Neuronal stem cell (in vitro differentiated cells): ENCODE data around the gene THUMPD3.
A peak's percentile ranks its signal among the peaks of the same experiment; 100 is the strongest.

Experiments used
- DNase-seq: peaks from one replicate; pipeline ENCODE4 v3.0.0-alpha.2; 2013; ENCODE audit warnings: low spot score
- H2AFZ ChIP-seq: one replicate; pipeline ENCODE4 v1.6.1; 2013; ENCODE audit warnings: mild to moderate bottlenecking, low read length, inconsistent platforms
- H2AK5ac ChIP-seq: 2 replicates; pipeline ENCODE4 v1.6.1; 2013; ENCODE audit warnings: low read depth, mild to moderate bottlenecking, inconsistent platforms, low read length, moderate library complexity, mixed read lengths
- H2BK120ac ChIP-seq: 2 replicates; pipeline ENCODE4 v1.6.1; 2013; ENCODE audit warnings: low read depth, mild to moderate bottlenecking, inconsistent platforms, low read length, moderate library complexity, mixed read lengths
- H2BK12ac ChIP-seq: one replicate; pipeline ENCODE4 v1.6.1; 2013; ENCODE audit warnings: low read length, inconsistent platforms
- H2BK15ac ChIP-seq: 2 replicates; pipeline ENCODE4 v1.6.1; 2013; ENCODE audit warnings: mild to moderate bottlenecking, low read length, inconsistent platforms, mixed read lengths
- H2BK5ac ChIP-seq: one replicate; pipeline ENCODE4 v1.6.1; 2013; ENCODE audit warnings: inconsistent platforms, mild to moderate bottlenecking, low read length, moderate library complexity
- H3K14ac ChIP-seq: one replicate; pipeline ENCODE4 v1.6.1; 2013; ENCODE audit warnings: low read length, inconsistent platforms
- H3K18ac ChIP-seq: 2 replicates; pipeline ENCODE4 v1.6.1; 2013; ENCODE audit warnings: low read length, inconsistent platforms
- H3K23ac ChIP-seq: 2 replicates; pipeline ENCODE4 v1.6.1; 2013; ENCODE audit warnings: low read depth, mild to moderate bottlenecking, mixed read lengths, low read length, inconsistent platforms; ENCODE audit not compliant: poor library complexity
- H3K27ac ChIP-seq: replicated peaks from 3 replicates; pipeline ENCODE4 v1.5.1; 2013; ENCODE audit warnings: low read length, inconsistent platforms
- H3K27me3 ChIP-seq, 3 experiments: 2 replicates each; pipeline ENCODE4 v1.6.1; 2013; ENCODE audit warnings: low read length in 3 of 3, mild to moderate bottlenecking in 2 of 3, inconsistent platforms in 1 of 3, low read depth in 1 of 3, mixed read lengths in 1 of 3, moderate library complexity in 1 of 3; ENCODE audit not compliant: control insufficient read depth in 3 of 3, insufficient read depth in 3 of 3
- H3K36me3 ChIP-seq, 2 donors: replicated peaks in 1 of 2; 2 replicates each; pipeline ENCODE4 v1.6.1; 2013; ENCODE audit warnings: low read length in 2 of 2; ENCODE audit not compliant: control insufficient read depth in 2 of 2, insufficient read depth in 2 of 2
- H3K4ac ChIP-seq: 2 replicates; pipeline ENCODE4 v1.6.1; 2013; ENCODE audit warnings: inconsistent platforms, mild to moderate bottlenecking, low read length, moderate library complexity
- H3K4me1 ChIP-seq, 2 donors: 1 replicate in 1 of 2; 2 replicates in 1 of 2; pipeline ENCODE4 v1.6.1; 2013; ENCODE audit warnings: low read length in 2 of 2, low read depth in 1 of 2; ENCODE audit not compliant: control insufficient read depth in 2 of 2, insufficient read depth in 1 of 2
- H3K4me2 ChIP-seq: one replicate; pipeline ENCODE4 v1.6.1; 2013; ENCODE audit warnings: mild to moderate bottlenecking, low read length, inconsistent platforms; ENCODE audit not compliant: insufficient read depth, poor library complexity, severe bottlenecking
- H3K4me3 ChIP-seq, 2 donors: 2 replicates each; pipeline ENCODE4 v1.5.1; 2013; ENCODE audit warnings: low read length in 2 of 2, mild to moderate bottlenecking in 2 of 2, inconsistent platforms in 1 of 2, moderate library complexity in 1 of 2
- H3K79me1 ChIP-seq: one replicate; pipeline ENCODE4 v1.6.1; 2013; ENCODE audit warnings: low read depth, mild to moderate bottlenecking, inconsistent platforms, low read length, moderate library complexity
- H3K9ac ChIP-seq: one replicate; pipeline ENCODE4 v1.6.1; 2013; ENCODE audit warnings: mild to moderate bottlenecking, low read depth, low read length, inconsistent platforms; ENCODE audit not compliant: poor library complexity
- H3K9me3 ChIP-seq, 2 donors: replicated peaks in 1 of 2; 2 replicates each; pipeline versions ENCODE3 to v1.6.1; 2013; ENCODE audit warnings: low read length in 2 of 2, mild to moderate bottlenecking in 2 of 2, inconsistent platforms in 1 of 2, low read depth in 1 of 2, mixed read lengths in 1 of 2, moderate library complexity in 1 of 2; ENCODE audit not compliant: control insufficient read depth in 2 of 2, insufficient read depth in 1 of 2
- H4K8ac ChIP-seq: one replicate; pipeline ENCODE4 v1.6.1; 2013; ENCODE audit warnings: low read depth, mild to moderate bottlenecking, inconsistent platforms, low read length, moderate library complexity
- H4K91ac ChIP-seq: one replicate; pipeline ENCODE4 v1.6.1; 2013; ENCODE audit warnings: low read length, low read depth, mild to moderate bottlenecking, inconsistent platforms; ENCODE audit not compliant: poor library complexity
- WGBS, 2 donors: extraction: QIAGEN DNeasy Blood & Tissue Kit; methylation state at CpG; one replicate each; pipeline ENCODE4 v1.1.7; 2013; ENCODE audit warnings: missing lambda C conversion rate in 2 of 2, mixed read lengths in 1 of 2; ENCODE audit not compliant: insufficient read length in 2 of 2, insufficient replicate concordance in 1 of 2; ENCODE audit errors: extremely low coverage in 2 of 2; 5-methylcytosine and 5-hydroxymethylcytosine counted together

Gene THUMPD3

DNA sequence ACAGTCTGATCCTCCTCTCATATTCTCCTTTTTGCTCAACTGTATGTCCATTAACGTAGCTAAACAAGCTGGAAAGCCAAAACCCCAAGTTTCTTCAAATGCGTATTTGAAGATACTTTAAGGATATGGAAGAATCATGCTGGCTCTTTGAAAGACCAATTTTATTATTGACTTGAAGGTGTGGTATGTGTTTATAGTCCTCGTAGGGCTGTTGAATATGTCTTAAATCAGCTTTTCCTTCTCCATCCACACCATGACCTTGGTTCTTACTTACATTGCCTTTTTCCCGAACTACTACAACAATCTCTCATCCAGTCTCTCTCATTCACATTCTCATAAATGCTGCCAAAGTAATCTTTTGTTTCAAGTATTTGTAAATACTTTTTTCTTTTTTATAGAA is 19.7 kb upstream of the THUMPD3 start:
- Histone ChIP-seq H2AK5ac (no peak overlapping the region), H2BK12ac (no peak overlapping the region), H3K18ac (no peak overlapping the region), H3K27ac (no peak overlapping the region), H2BK5ac (no peak overlapping the region), H4K8ac (no peak overlapping the region), H3K23ac (no peak overlapping the region), H3K4ac (no peak overlapping the region), H3K4me3 (no peak overlapping the region), H2BK15ac (no peak overlapping the region), H4K91ac (no peak overlapping the region), H3K9ac (no peak overlapping the region), H3K9me3 (no peaks in the 10 kb centered on the region), H2BK120ac (no peak overlapping the region), H3K4me2 (no peak overlapping the region), H2AFZ (peak overlapping the region; percentile 20), H3K36me3 (no peaks in the 10 kb centered on the region), H3K79me1 (no peaks in the 10 kb centered on the region), H3K27me3 (no peaks in the 10 kb centered on the region), H3K14ac (no peak overlapping the region), H3K4me1 (peaks cover 0 to 3% of the 10 kb centered on the region in 2 donors)
- no peak for DNase-seq
- WGBS, 2 donors = 100% methylated on average over 1 of the region's 4 CpGs; no CpG with 5 or more reads in 1 of the 2 donors

DNA sequence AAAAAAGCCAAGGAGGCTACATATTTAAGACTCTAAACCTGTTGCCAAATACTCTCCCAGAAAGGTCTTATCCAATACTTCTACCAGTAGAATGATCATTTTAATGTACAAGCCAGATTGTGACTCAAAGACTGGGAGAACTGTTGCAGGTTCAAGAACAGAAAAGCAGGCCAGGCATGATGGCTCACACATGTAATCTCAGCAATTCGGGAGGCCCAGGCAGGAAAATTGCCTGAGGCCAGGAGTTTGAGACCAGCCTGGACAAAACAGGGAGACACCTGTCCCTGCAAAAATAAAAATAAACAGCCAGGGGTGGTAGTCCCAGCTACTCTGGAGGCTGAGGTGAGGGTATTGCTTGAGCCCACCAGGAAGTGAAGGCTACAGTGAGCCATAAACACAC is 17.8 kb upstream of the THUMPD3 start:
- Histone ChIP-seq H3K4ac (no peak overlapping the region), H3K4me1 (peaks cover 2 to 10% of the 10 kb centered on the region in 2 donors), H3K14ac (no peak overlapping the region), H3K36me3 (peaks cover 0 to 2% of the 10 kb centered on the region in 2 donors), H3K9me3 (no peaks in the 10 kb centered on the region), H3K4me3 (no peak overlapping the region), H2BK12ac (no peak overlapping the region), H4K91ac (no peak overlapping the region), H3K4me2 (no peak overlapping the region), H4K8ac (no peak overlapping the region), H2BK15ac (no peak overlapping the region), H2AFZ (no peak overlapping the region), H3K23ac (no peak overlapping the region), H2BK5ac (no peak overlapping the region), H2AK5ac (no peak overlapping the region), H3K27me3 (no peaks in the 10 kb centered on the region), H3K18ac (no peak overlapping the region), H2BK120ac (no peak overlapping the region), H3K79me1 (no peaks in the 10 kb centered on the region), H3K9ac (no peak overlapping the region), H3K27ac (no peak overlapping the region)
- DNase-seq = no peak
- no CpG with 5 or more reads among the region's 1 CpG for WGBS, 2 donors

DNA sequence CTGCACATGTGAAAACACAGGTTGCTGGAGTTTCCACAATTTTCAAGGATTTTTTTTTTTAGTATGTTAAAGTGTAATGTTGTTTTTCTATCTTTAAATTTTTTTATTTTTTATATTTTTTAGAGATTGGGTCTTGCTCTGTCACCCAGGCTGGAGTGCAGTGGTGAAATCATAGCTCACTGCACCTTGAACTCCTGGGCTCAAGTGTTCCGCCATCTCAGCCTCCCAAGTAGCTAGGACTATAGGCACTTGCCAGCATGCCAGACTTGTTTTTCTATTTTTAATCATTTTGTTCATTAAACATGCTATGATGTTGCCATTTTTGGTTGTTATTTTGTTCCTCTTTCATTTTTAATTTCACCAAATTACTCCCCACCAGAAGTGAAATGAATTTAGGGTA is 16.7 kb upstream of the THUMPD3 start:
- Histone ChIP-seq H2AK5ac (no peak overlapping the region), H3K27me3 (no peaks in the 10 kb centered on the region)

DNA sequence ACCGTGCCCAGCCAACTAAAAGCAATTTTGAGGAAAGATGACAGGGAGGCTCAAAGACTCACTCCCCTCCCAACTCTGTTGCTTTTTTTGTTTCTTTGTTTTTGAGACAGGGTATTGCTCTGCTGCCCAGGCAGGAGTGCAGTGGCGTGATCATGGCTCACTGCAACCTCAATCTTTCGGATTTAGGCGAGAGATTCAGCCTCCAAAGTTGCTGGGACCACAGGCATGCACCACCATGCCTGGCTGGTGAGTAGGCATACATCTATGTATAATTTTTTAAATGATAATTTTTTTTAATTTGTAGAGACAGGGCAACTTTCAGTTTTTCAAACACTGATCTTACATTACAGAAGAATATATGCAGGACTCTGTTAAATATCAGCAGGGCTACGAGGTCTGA is 15.8 kb upstream of the THUMPD3 start:
- peak overlapping the region; percentile 50 for H2AFZ ChIP-seq
- H3K27me3 ChIP-seq = no peaks in the 10 kb centered on the region
- H3K27ac ChIP-seq = no peak overlapping the region

More for the DNA sequence above, 16.7 kb upstream of the THUMPD3 start:
- Histone ChIP-seq H3K4me1 (peaks cover 2 to 14% of the 10 kb centered on the region in 2 donors), H4K91ac (no peak overlapping the region), H3K27ac (no peak overlapping the region), H3K4me3 (no peak overlapping the region), H3K4me2 (no peak overlapping the region), H3K18ac (no peak overlapping the region), H3K79me1 (no peaks in the 10 kb centered on the region), H3K23ac (no peak overlapping the region), H2BK120ac (no peak overlapping the region), H2BK5ac (no peak overlapping the region), H2AFZ (no peak overlapping the region), H2BK12ac (no peak overlapping the region), H3K36me3 (peaks cover 0 to 2% of the 10 kb centered on the region in 2 donors), H4K8ac (no peak overlapping the region), H3K4ac (no peak overlapping the region), H3K9me3 (no peaks in the 10 kb centered on the region), H2BK15ac (no peak overlapping the region), H3K9ac (no peak overlapping the region), H3K14ac (no peak overlapping the region)
- WGBS, 2 donors = no CpG with 5 or more reads among the region's 1 CpG
- DNase-seq = no peak

More for the DNA sequence above, 15.8 kb upstream of the THUMPD3 start:
- H2BK12ac ChIP-seq = no peak overlapping the region
- H3K18ac ChIP-seq = no peak overlapping the region
- WGBS, 2 donors = no CpG with 5 or more reads among the region's 5 CpGs
- no peak overlapping the region for H3K9ac ChIP-seq
- H3K9me3 ChIP-seq = no peaks in the 10 kb centered on the region
- no peak overlapping the region for H3K23ac ChIP-seq
- no peak overlapping the region for H2AK5ac ChIP-seq
- no peaks in the 10 kb centered on the region for H3K79me1 ChIP-seq
- no peak overlapping the region for H3K4me2 ChIP-seq
- no peak overlapping the region for H3K4ac ChIP-seq
- H3K4me1 ChIP-seq = peaks cover 2 to 14% of the 10 kb centered on the region in 2 donors
- no peak overlapping the region for H2BK5ac ChIP-seq
- no peak overlapping the region for H4K8ac ChIP-seq
- no peak overlapping the region for H4K91ac ChIP-seq
- DNase-seq = no peak
- no peak overlapping the region for H2BK15ac ChIP-seq
- no peak overlapping the region for H2BK120ac ChIP-seq
- H3K36me3 ChIP-seq = peaks cover 0 to 2% of the 10 kb centered on the region in 2 donors
- no peak overlapping the region for H3K14ac ChIP-seq
- H3K4me3 ChIP-seq = no peak overlapping the region
